Testis (tissue), 2 donors: ENCODE results near the gene OTX1.

Experiments used
- POLR2A ChIP-seq: fragments of 450-650 bp; IDR thresholded peaks from one replicate; pipeline ENCODE4 v1.6.1; 2017; ENCODE audit warnings: antibody characterized with exemption, mild to moderate bottlenecking, moderate library complexity
- TF ChIP-seq, protein P1 (sequence below), 3 experiments: fragments of 450-650 bp in 2 of 3; fragments of 200-600 bp in 1 of 3; sonication (generic) in 1 of 3; IDR thresholded peaks; one replicate each; pipeline ENCODE4 v1.5.1; 2016 to 2019; ENCODE audit warnings: antibody characterized with exemption in 3 of 3, mild to moderate bottlenecking in 2 of 3, moderate library complexity in 1 of 3

DNA sequence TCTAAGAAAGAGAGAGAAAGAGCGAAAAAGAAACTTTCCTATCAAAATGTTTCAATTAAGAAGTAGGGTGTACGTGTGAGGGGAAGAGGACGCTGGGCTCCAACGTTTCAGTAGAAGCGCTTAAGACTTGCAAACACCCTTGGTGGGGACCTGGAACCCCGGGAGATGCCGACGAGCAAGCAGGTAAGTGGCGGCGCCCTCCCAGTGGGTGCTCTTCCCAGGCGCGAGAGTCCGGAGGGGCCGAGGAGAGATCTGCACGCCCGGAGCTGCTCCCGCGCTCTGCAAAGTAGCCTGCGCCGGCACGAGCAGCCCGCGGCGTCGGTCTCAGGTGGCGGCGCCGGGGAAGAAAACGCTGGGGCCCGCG, 678 bp upstream of the OTX1 start:
- TF ChIP-seq, protein P1, sequence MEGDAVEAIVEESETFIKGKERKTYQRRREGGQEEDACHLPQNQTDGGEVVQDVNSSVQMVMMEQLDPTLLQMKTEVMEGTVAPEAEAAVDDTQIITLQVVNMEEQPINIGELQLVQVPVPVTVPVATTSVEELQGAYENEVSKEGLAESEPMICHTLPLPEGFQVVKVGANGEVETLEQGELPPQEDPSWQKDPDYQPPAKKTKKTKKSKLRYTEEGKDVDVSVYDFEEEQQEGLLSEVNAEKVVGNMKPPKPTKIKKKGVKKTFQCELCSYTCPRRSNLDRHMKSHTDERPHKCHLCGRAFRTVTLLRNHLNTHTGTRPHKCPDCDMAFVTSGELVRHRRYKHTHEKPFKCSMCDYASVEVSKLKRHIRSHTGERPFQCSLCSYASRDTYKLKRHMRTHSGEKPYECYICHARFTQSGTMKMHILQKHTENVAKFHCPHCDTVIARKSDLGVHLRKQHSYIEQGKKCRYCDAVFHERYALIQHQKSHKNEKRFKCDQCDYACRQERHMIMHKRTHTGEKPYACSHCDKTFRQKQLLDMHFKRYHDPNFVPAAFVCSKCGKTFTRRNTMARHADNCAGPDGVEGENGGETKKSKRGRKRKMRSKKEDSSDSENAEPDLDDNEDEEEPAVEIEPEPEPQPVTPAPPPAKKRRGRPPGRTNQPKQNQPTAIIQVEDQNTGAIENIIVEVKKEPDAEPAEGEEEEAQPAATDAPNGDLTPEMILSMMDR (IDR thresholded peaks at IDR 0.05): no peak
- TF ChIP-seq POLR2A: no peak
